Measurements from ENCODE around the gene PTPRN.
"Not testable (repeated sequence)": the region's sequence is repeated elsewhere in the genome, so short reads cannot be mapped to it uniquely, and the experiment has no call there.

The PTPRN gene

GRCh38 chr2:219325136-219325535 lies 15.9 kb upstream of the PTPRN start:
- H3K36me3 ChIP-seq, result no peaks in the 10 kb centered on the region
- peaks cover 94% of the 10 kb centered on the region for H3K27me3 ChIP-seq
- no peak overlapping the region for H3K27ac ChIP-seq
- no peaks in the 10 kb centered on the region for H3K9me3 ChIP-seq
- H3K4me1 ChIP-seq (ENCODE audit: control insufficient read depth in 1 of 2, insufficient read depth in 1 of 2, low read depth in 1 of 2, low read length in 1 of 2), result no peaks in the 10 kb centered on the region
- no peak for TF ChIP-seq CTCF (IDR thresholded peaks at IDR 0.05)
- H3K4me3 ChIP-seq (ENCODE audit: low read depth in 1 of 2, low read length in 1 of 2), result no peak overlapping the region

- TF ChIP-seq CTCF (IDR thresholded peaks at IDR 0.05), result no peak
- Histone ChIP-seq H3K4me1 (ENCODE audit: control insufficient read depth in 1 of 2, insufficient read depth in 1 of 2, low read depth in 1 of 2, low read length in 1 of 2) (no peaks in the 10 kb centered on the region), H3K4me3 (ENCODE audit: low read depth in 1 of 2, low read length in 1 of 2) (no peak overlapping the region), H3K36me3 (no peaks in the 10 kb centered on the region), H3K9me3 (no peaks in the 10 kb centered on the region), H3K27me3 (peaks cover 90% of the 10 kb centered on the region), H3K27ac (no peak overlapping the region)
These were observed 14.2 kb upstream of the PTPRN start for GRCh38 chr2:219323434-219323833.

- Histone ChIP-seq H3K27ac (no peak overlapping the region), H3K4me3 (ENCODE audit: low read depth in 1 of 2, low read length in 1 of 2) (no peak overlapping the region), H3K9me3 (no peaks in the 10 kb centered on the region), H3K36me3 (no peaks in the 10 kb centered on the region), H3K4me1 (ENCODE audit: control insufficient read depth in 1 of 2, insufficient read depth in 1 of 2, low read depth in 1 of 2, low read length in 1 of 2) (no peaks in the 10 kb centered on the region), H3K27me3 (peaks cover 59% of the 10 kb centered on the region)
- no peak for TF ChIP-seq CTCF (IDR thresholded peaks at IDR 0.05)
These were observed 5.7 kb upstream of the PTPRN start for GRCh38 chr2:219314804-219315468.

- not testable (repeated sequence) for H3K36me3 ChIP-seq; H3K4me1 ChIP-seq (ENCODE audit: control insufficient read depth in 1 of 2, insufficient read depth in 1 of 2, low read depth in 1 of 2, low read length in 1 of 2); H3K4me3 ChIP-seq (ENCODE audit: low read depth in 1 of 2, low read length in 1 of 2); H3K9me3 ChIP-seq; H3K27ac ChIP-seq
- peaks cover 63% of the 10 kb centered on the region for H3K27me3 ChIP-seq
These were observed 3.6 kb upstream of the PTPRN start for GRCh38 chr2:219312683-219313263.

- H3K27me3 ChIP-seq, result peaks cover 91% of the 10 kb centered on the region
- H3K4me1 ChIP-seq (ENCODE audit: control insufficient read depth in 1 of 2, insufficient read depth in 1 of 2, low read depth in 1 of 2, low read length in 1 of 2), result no peaks in the 10 kb centered on the region
- no peak overlapping the region for H3K4me3 ChIP-seq (ENCODE audit: low read depth in 1 of 2, low read length in 1 of 2)
- no peaks in the 10 kb centered on the region for H3K36me3 ChIP-seq
- no peak for TF ChIP-seq CTCF (IDR thresholded peaks at IDR 0.05)
- H3K27ac ChIP-seq, result no peak overlapping the region
- H3K9me3 ChIP-seq, result no peaks in the 10 kb centered on the region
These were observed 779 bp downstream of the PTPRN start for GRCh38 chr2:219308142-219309101.
